ENCODE data around the gene CGNL1.

CGNL1 gene

DNA sequence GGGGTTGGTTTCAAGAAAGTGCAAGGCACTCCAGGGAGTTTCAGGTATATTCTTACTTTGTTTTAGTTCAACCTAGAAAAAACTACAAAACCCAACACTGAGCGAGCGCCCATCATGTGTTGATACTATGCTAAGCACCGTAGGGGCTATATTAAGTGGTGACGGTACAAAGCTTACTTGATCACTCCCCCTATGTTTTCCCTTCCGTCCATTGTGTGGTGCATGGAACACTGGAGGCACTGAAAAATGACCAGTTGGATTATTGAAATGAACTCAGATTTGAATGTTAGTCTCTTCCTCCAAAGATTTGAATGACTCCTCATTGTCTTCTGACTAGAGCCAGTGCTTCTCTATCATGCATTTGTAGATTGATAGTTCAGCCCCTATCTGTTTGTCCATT is 222.0 kb downstream of the CGNL1 start:
- Histone ChIP-seq H3K27ac (no peak overlapping the region), H3K4me3 (ENCODE audit: low read depth, low read length) (no peak overlapping the region), H3K36me3 (ENCODE audit: control insufficient read depth, insufficient read depth, low read length) (no peaks in the 10 kb centered on the region), H3K4me2 (ENCODE audit: low read length) (no peak overlapping the region), H3K79me2 (no peaks in the 10 kb centered on the region), H3K9me3 (ENCODE audit: control insufficient read depth, low read length) (no peaks in the 10 kb centered on the region), H2AFZ (no peak overlapping the region), H3K4me1 (no peaks in the 10 kb centered on the region), H3K27me3 (ENCODE audit: control insufficient read depth, insufficient read depth, low read length) (no peaks in the 10 kb centered on the region), H3K9ac (no peak overlapping the region)
- TF ChIP-seq, protein P1, sequence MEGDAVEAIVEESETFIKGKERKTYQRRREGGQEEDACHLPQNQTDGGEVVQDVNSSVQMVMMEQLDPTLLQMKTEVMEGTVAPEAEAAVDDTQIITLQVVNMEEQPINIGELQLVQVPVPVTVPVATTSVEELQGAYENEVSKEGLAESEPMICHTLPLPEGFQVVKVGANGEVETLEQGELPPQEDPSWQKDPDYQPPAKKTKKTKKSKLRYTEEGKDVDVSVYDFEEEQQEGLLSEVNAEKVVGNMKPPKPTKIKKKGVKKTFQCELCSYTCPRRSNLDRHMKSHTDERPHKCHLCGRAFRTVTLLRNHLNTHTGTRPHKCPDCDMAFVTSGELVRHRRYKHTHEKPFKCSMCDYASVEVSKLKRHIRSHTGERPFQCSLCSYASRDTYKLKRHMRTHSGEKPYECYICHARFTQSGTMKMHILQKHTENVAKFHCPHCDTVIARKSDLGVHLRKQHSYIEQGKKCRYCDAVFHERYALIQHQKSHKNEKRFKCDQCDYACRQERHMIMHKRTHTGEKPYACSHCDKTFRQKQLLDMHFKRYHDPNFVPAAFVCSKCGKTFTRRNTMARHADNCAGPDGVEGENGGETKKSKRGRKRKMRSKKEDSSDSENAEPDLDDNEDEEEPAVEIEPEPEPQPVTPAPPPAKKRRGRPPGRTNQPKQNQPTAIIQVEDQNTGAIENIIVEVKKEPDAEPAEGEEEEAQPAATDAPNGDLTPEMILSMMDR (IDR thresholded peaks at IDR 0.05), result no peak

DNA sequence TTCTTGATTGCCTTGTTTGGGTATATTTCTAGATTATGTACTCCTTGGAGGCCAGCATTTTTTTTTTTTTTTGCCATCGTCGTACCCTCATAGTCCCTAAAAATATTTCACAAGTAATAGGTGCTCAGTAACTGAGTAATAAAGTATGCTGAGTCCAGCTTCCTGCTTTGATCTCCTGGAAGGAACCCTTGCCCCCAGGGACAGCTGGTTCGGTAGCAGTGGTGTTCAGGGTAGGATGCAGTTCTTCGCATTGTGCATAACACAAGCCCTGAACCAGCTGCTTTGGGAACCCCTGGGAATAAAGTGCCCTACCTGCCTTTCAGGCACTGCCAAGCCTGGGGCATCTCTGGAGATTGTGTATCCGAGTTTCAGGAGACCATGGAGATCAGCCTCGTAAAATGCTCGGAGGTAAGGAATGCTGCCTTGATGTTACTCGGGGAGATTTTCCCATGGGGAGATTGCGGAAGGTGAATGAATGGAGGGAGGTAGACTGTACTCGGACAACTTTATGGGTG is 223.0 kb downstream of the CGNL1 start:
- Histone ChIP-seq H3K9ac (no peak overlapping the region), H2AFZ (no peak overlapping the region), H3K9me3 (ENCODE audit: control insufficient read depth, low read length) (no peaks in the 10 kb centered on the region), H3K4me2 (ENCODE audit: low read length) (no peak overlapping the region), H3K4me1 (no peaks in the 10 kb centered on the region), H3K4me3 (ENCODE audit: low read depth, low read length) (no peak overlapping the region), H3K36me3 (ENCODE audit: control insufficient read depth, insufficient read depth, low read length) (no peaks in the 10 kb centered on the region), H3K27me3 (ENCODE audit: control insufficient read depth, insufficient read depth, low read length) (no peaks in the 10 kb centered on the region), H3K79me2 (no peaks in the 10 kb centered on the region), H3K27ac (no peak overlapping the region)
- TF ChIP-seq, protein P1 (IDR thresholded peaks at IDR 0.05), result no peak

DNA sequence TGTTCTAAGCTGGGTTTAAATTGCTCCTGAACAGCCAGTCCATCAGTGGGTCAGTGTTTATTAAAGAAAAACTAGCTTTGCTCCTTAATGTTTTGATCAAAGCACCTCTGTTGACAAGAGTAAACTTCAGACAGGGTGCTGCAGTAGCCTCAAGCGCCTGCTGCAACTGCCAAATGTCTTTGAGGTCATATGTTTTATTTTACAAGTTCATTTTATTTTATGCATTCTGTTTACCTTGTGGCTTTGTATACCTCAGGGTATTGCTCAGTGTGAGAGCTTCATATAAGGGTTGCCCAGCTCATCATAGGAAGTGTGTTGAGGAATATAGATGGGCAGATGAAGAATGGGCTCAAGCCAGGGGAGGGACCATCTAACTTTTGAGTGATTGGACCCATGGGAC is 223.9 kb downstream of the CGNL1 start:
- Histone ChIP-seq H3K4me2 (ENCODE audit: low read length) (no peak overlapping the region), H3K4me3 (ENCODE audit: low read depth, low read length) (no peak overlapping the region), H3K27ac (no peak overlapping the region), H3K4me1 (no peaks in the 10 kb centered on the region), H3K27me3 (ENCODE audit: control insufficient read depth, insufficient read depth, low read length) (no peaks in the 10 kb centered on the region), H2AFZ (no peak overlapping the region), H3K36me3 (ENCODE audit: control insufficient read depth, insufficient read depth, low read length) (no peaks in the 10 kb centered on the region), H3K79me2 (no peaks in the 10 kb centered on the region), H3K9ac (no peak overlapping the region), H3K9me3 (ENCODE audit: control insufficient read depth, low read length) (no peaks in the 10 kb centered on the region)
- TF ChIP-seq, protein P1 (IDR thresholded peaks at IDR 0.05), result no peak

Measured in parathyroid adenoma (tissue), 2 donors.